Measurements from ENCODE around the gene ADA. TPM values are rescaled to one million over a fixed set of nuclear protein-coding genes. Genes with fewer than 3 reads are reported as not detected.
A peak's percentile ranks its signal among the peaks of the same experiment; 100 is the strongest.

ADA gene
- polyA plus RNA-seq, 1 donor (not counting 4 experiments of a cell fraction or from before 2014, with no cell fraction given) = 21.4 TPM

DNA sequence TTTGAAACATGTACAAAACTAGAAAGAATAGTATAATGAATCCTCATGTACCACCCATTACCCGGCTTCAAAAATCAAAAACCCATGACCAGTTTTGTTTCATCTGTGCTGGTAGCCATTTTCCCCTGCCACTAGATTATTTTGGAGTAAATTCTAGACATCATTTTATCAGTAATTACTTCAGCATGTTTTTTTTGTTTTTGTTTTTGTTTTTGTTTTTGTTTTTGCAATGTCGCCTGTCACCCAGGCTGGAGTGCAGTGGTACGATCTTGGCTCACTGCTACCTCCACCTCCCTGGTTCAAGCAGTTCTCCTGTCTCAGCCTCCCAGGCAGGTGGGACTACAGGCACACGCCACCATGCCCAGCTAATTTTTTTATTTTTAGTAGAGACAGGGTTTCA lies 77.1 kb downstream of the ADA start:
- no peak for FAIRE-seq

DNA sequence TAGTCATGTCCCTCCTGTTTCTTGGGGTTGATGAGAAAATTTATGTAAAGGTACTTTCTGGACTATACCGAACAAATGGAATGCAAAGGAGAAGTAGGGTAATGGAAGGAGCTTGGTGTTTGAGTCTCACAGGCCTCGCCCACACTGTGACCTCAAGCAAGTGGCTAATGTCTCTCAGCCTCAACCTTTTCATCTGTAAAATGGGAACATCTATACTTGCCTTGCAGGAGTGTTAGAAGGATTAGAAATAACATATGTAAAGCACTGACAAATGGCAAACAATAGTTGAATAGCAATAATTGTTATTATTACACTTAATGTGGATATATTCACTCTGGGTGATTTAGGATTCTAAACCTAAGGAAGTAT lies 78.0 kb downstream of the ADA start:
- Histone ChIP-seq H3K4me3 (ENCODE audit: control insufficient read depth in 2 of 3, extremely low read depth in 1 of 3, insufficient read depth in 2 of 3, low read depth in 1 of 3, low read length in 3 of 3) (peak overlapping the region in 1 of 3 experiments; percentile 53), H3K27me3 (ENCODE audit: control insufficient read depth, extremely low read depth, insufficient read depth, low read length) (no peaks in the 10 kb centered on the region), H3K79me2 (ENCODE audit: control insufficient read depth, insufficient read depth, low read length) (no peaks in the 10 kb centered on the region), H3K9me3 (ENCODE audit: control insufficient read depth, low read depth, low read length) (peaks cover 2% of the 10 kb centered on the region), H3K27ac (ENCODE audit: control insufficient read depth, insufficient read depth, low read length) (peak overlapping the region; percentile 99), H3K9me1 (ENCODE audit: control insufficient read depth, extremely low read depth, insufficient read depth, low read length) (no peaks in the 10 kb centered on the region), H4K20me1 (ENCODE audit: control insufficient read depth, extremely low read depth, insufficient read depth, low read length) (peaks cover 2% of the 10 kb centered on the region), H3K9ac (ENCODE audit: control insufficient read depth, extremely low read depth, insufficient read depth, low read length) (peak overlapping the region; percentile 83), H3K36me3 (ENCODE audit: control insufficient read depth in 2 of 2, extremely low read depth in 1 of 2, insufficient read depth in 2 of 2, low read length in 2 of 2) (no peaks in the 10 kb centered on the region), H2AFZ (ENCODE audit: control insufficient read depth, low read length) (no peak overlapping the region), H3K4me1 (ENCODE audit: control insufficient read depth, extremely low read depth, insufficient read depth, low read length) (peaks cover 28% of the 10 kb centered on the region), H3K4me2 (ENCODE audit: control insufficient read depth, extremely low read depth, insufficient read depth, low read depth, low read length) (peak overlapping the region; percentile 89)
- dilution Hi-C loops (cut with MboI; ENCODE audit: extremely low pct_ligation_motif_present, low sequenced_read_pairs) = no loop called here
- FAIRE-seq (no peak), DNase-seq (ENCODE audit: low read depth, low spot score) (no peak)
- TF ChIP-seq, protein P1, sequence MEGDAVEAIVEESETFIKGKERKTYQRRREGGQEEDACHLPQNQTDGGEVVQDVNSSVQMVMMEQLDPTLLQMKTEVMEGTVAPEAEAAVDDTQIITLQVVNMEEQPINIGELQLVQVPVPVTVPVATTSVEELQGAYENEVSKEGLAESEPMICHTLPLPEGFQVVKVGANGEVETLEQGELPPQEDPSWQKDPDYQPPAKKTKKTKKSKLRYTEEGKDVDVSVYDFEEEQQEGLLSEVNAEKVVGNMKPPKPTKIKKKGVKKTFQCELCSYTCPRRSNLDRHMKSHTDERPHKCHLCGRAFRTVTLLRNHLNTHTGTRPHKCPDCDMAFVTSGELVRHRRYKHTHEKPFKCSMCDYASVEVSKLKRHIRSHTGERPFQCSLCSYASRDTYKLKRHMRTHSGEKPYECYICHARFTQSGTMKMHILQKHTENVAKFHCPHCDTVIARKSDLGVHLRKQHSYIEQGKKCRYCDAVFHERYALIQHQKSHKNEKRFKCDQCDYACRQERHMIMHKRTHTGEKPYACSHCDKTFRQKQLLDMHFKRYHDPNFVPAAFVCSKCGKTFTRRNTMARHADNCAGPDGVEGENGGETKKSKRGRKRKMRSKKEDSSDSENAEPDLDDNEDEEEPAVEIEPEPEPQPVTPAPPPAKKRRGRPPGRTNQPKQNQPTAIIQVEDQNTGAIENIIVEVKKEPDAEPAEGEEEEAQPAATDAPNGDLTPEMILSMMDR (optimal IDR thresholded peaks at IDR 0.05 in 1 of 3, IDR thresholded peaks at IDR 0.05 in 1 of 3, conservative IDR thresholded peaks at IDR 0.05 in 1 of 3; ENCODE audit: extremely low read depth in 1 of 3, insufficient read depth in 2 of 3, low read length in 3 of 3) = no peak
- TF ChIP-seq EZH2 (IDR thresholded peaks at IDR 0.05; ENCODE audit: low read length) = no peak

More for the DNA sequence above, 77.1 kb downstream of the ADA start:
- no peak for TF ChIP-seq EZH2 (IDR thresholded peaks at IDR 0.05; ENCODE audit: low read length)
- TF ChIP-seq, protein P1 (optimal IDR thresholded peaks at IDR 0.05 in 1 of 3, IDR thresholded peaks at IDR 0.05 in 1 of 3, conservative IDR thresholded peaks at IDR 0.05 in 1 of 3; ENCODE audit: extremely low read depth in 1 of 3, insufficient read depth in 2 of 3, low read length in 3 of 3) = no peak
- dilution Hi-C loops (cut with MboI; ENCODE audit: extremely low pct_ligation_motif_present, low sequenced_read_pairs) = no loop called here
- Histone ChIP-seq H3K36me3 (ENCODE audit: control insufficient read depth in 2 of 2, extremely low read depth in 1 of 2, insufficient read depth in 2 of 2, low read length in 2 of 2) (no peaks in the 10 kb centered on the region), H3K79me2 (ENCODE audit: control insufficient read depth, insufficient read depth, low read length) (no peaks in the 10 kb centered on the region), H3K4me1 (ENCODE audit: control insufficient read depth, extremely low read depth, insufficient read depth, low read length) (peaks cover 28% of the 10 kb centered on the region), H3K4me3 (ENCODE audit: control insufficient read depth in 2 of 3, extremely low read depth in 1 of 3, insufficient read depth in 2 of 3, low read depth in 1 of 3, low read length in 3 of 3) (no peak overlapping the region), H3K4me2 (ENCODE audit: control insufficient read depth, extremely low read depth, insufficient read depth, low read depth, low read length) (no peak overlapping the region), H3K9me3 (ENCODE audit: control insufficient read depth, low read depth, low read length) (peaks cover 2% of the 10 kb centered on the region), H3K9ac (ENCODE audit: control insufficient read depth, extremely low read depth, insufficient read depth, low read length) (no peak overlapping the region), H3K9me1 (ENCODE audit: control insufficient read depth, extremely low read depth, insufficient read depth, low read length) (no peaks in the 10 kb centered on the region), H2AFZ (ENCODE audit: control insufficient read depth, low read length) (no peak overlapping the region), H3K27ac (ENCODE audit: control insufficient read depth, insufficient read depth, low read length) (no peak overlapping the region), H4K20me1 (ENCODE audit: control insufficient read depth, extremely low read depth, insufficient read depth, low read length) (peaks cover 2% of the 10 kb centered on the region), H3K27me3 (ENCODE audit: control insufficient read depth, extremely low read depth, insufficient read depth, low read length) (no peaks in the 10 kb centered on the region)
- no peak for DNase-seq (ENCODE audit: low read depth, low spot score)

Measured in keratinocyte (primary cell).